Measurements from ENCODE around the gene SLC17A2.
A peak's percentile ranks its signal among the peaks of the same experiment; 100 is the strongest.

The SLC17A2 gene

GRCh38 chr6:25930532-25931410, at the start of gene SLC17A2:
Gene SLC17A2 (minus strand): TSS chr6:25930691. CDS start chr6:25925796, 4,895 bp downstream.
- DNase-seq (ENCODE audit: low spot score) = no peak

GRCh38 chr6:25975923-25976560, 45.6 kb upstream of the SLC17A2 start:
- no peak for DNase-seq (ENCODE audit: low spot score)

- DNase-seq (ENCODE audit: low spot score) = no peak
Observed at GRCh38 chr6:25973923-25974555, 43.5 kb upstream of the SLC17A2 start.

GRCh38 chr6:25972902-25973301, 42.4 kb upstream of the SLC17A2 start:
- no peak for DNase-seq (ENCODE audit: low spot score)

GRCh38 chr6:25972128-25972527, 41.6 kb upstream of the SLC17A2 start:
- DNase-seq (ENCODE audit: low spot score) = no peak

GRCh38 chr6:25971187-25971821, 40.8 kb upstream of the SLC17A2 start:
- peak; percentile 77 for DNase-seq (ENCODE audit: low spot score)

GRCh38 chr6:25968769-25969168, 38.3 kb upstream of the SLC17A2 start:
- DNase-seq (ENCODE audit: low spot score) = no peak

GRCh38 chr6:25966711-25967110, 36.2 kb upstream of the SLC17A2 start:
- no peak for DNase-seq (ENCODE audit: low spot score)

- no peak for DNase-seq (ENCODE audit: low spot score)
Observed at GRCh38 chr6:25965058-25965457, 34.6 kb upstream of the SLC17A2 start.

GRCh38 chr6:25963426-25964123, 33.1 kb upstream of the SLC17A2 start:
- no peak for DNase-seq (ENCODE audit: low spot score)

GRCh38 chr6:25962149-25963127, 31.9 kb upstream of the SLC17A2 start, which contains the start of gene TRIM38:
Gene TRIM38 (plus strand): TSS chr6:25962802. CDS start chr6:25966523, 3,721 bp downstream.
- peak; percentile 52 for DNase-seq (ENCODE audit: low spot score)

GRCh38 chr6:25961619-25962148, 31.2 kb upstream of the SLC17A2 start:
- DNase-seq (ENCODE audit: low spot score) = no peak

- no peak for DNase-seq (ENCODE audit: low spot score)
Observed at GRCh38 chr6:25960734-25961133, 30.2 kb upstream of the SLC17A2 start.

- DNase-seq (ENCODE audit: low spot score) = no peak
Observed at GRCh38 chr6:25959890-25960536, 29.5 kb upstream of the SLC17A2 start.

- DNase-seq (ENCODE audit: low spot score) = no peak
Observed at GRCh38 chr6:25958700-25959162, 28.2 kb upstream of the SLC17A2 start.

- no peak for DNase-seq (ENCODE audit: low spot score)
Observed at GRCh38 chr6:25956226-25956625, 25.7 kb upstream of the SLC17A2 start.

GRCh38 chr6:25954756-25955155, 24.3 kb upstream of the SLC17A2 start:
- DNase-seq (ENCODE audit: low spot score) = no peak

GRCh38 chr6:25953733-25954132, 23.2 kb upstream of the SLC17A2 start:
- no peak for DNase-seq (ENCODE audit: low spot score)

- DNase-seq (ENCODE audit: low spot score) = no peak
Observed at GRCh38 chr6:25952535-25952934, 22.0 kb upstream of the SLC17A2 start.
